ENCODE measurements around the gene MMD. TPM values are rescaled to one million over a fixed set of nuclear protein-coding genes. Genes with fewer than 3 reads are reported as not detected.

Gene MMD, protein sequence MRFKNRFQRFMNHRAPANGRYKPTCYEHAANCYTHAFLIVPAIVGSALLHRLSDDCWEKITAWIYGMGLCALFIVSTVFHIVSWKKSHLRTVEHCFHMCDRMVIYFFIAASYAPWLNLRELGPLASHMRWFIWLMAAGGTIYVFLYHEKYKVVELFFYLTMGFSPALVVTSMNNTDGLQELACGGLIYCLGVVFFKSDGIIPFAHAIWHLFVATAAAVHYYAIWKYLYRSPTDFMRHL
- 9.9 and 13.8 TPM in 2 replicates for total RNA-seq

DNA sequence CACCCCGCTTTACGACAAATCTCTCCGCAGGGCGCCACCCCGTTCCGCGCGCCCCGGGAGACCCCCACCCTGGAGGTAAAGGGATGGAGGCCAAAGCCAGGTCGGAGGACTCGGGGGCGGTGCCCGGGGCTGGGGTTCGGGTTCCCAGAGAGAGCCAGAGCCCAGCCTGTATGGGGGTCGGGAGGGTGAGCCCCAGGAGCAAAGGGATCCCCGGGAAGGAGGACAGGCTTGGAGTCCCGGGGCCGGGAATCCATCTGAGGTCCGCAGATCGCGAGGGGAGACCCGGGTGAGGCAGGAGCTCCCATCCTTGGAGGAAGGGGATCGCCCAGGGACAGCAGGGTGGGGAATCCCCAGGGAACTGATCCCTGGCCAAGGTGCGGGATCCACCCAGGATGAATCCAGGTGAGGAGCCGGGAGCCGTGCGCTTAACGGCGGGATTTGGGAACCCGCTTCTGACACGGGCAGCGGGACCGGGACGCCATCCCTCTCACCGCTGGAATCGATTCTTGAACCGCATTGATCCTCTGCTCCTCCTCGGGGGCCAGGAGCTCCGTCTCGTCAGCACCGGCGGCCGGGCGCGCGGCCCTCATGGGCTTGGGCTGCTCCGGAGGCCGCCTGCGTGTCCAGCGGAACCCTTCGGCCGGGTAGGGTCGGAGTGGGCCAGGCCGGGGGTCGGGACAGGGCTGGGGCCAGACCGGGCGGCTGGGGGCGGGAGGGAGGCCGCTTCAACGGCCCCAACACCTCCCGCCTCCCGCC lies at the start of gene MMD:
TSS of gene MMD (minus strand) at position 657 of the 756 bp plus-strand sequence. CDS start at position 517, 140 bp downstream.

Other genes with a start within 250 kb of the MMD start
- gene HLF, start 156.9 kb downstream of the MMD start, total RNA-seq, result not detected in 2 replicates
- not detected in 2 replicates for gene SMIM36, start 89.6 kb upstream of the MMD start, total RNA-seq